Right hindlimb (tissue), 1 donor: ENCODE results near the gene CSTB.
A peak's percentile ranks its signal among the peaks of the same experiment; 100 is the strongest.

Source experiments
- DNase-seq: peaks from one replicate; pipeline ENCODE4 v3.0.0-alpha.2; 2018

Gene CSTB

GRCh38 chr21:43789276-43790009 is 13.3 kb upstream of the CSTB start, which contains the start of gene RRP1:
Gene RRP1 (plus strand): TSS chr21:43789577. CDS start chr21:43789630, 53 bp downstream.
- DNase-seq = peak; percentile 95

GRCh38 chr21:43786807-43787440 is 10.8 kb upstream of the CSTB start:
- DNase-seq = no peak

- no peak for DNase-seq
These were observed 10.2 kb upstream of the CSTB start for GRCh38 chr21:43786300-43786806.

GRCh38 chr21:43785134-43785533 is 9.0 kb upstream of the CSTB start:
- DNase-seq = no peak

GRCh38 chr21:43783098-43783700 is 7.1 kb upstream of the CSTB start:
- DNase-seq = no peak

GRCh38 chr21:43782431-43783097 is 6.5 kb upstream of the CSTB start:
- no peak for DNase-seq

- DNase-seq = no peak
These were observed 5.7 kb upstream of the CSTB start for GRCh38 chr21:43781846-43782245.

- no peak for DNase-seq
These were observed 3.6 kb upstream of the CSTB start for GRCh38 chr21:43779660-43780059.

- DNase-seq = no peak
These were observed 2.6 kb upstream of the CSTB start for GRCh38 chr21:43778469-43779335.

- DNase-seq = no peak
These were observed 1.8 kb upstream of the CSTB start for GRCh38 chr21:43777953-43778352.

GRCh38 chr21:43775190-43775589 is 918 bp downstream of the CSTB start:
- DNase-seq = no peak

- DNase-seq = no peak
These were observed 1.9 kb downstream of the CSTB start for GRCh38 chr21:43774163-43774562.

GRCh38 chr21:43772425-43772821 is 3.7 kb downstream of the CSTB start:
- DNase-seq = no peak

GRCh38 chr21:43771698-43772424 is 4.2 kb downstream of the CSTB start:
- no peak for DNase-seq

GRCh38 chr21:43771199-43771675 is 4.9 kb downstream of the CSTB start:
- no peak for DNase-seq

- no peak for DNase-seq
These were observed 5.9 kb downstream of the CSTB start for GRCh38 chr21:43770066-43770655.

GRCh38 chr21:43769325-43769958 is 6.7 kb downstream of the CSTB start:
- DNase-seq = no peak

GRCh38 chr21:43768868-43769167 is 7.3 kb downstream of the CSTB start:
- DNase-seq = no peak

- DNase-seq = no peak
These were observed 7.9 kb downstream of the CSTB start for GRCh38 chr21:43767984-43768867.
